ENCODE results near the gene JAG2. TPM values are rescaled to one million over a fixed set of nuclear protein-coding genes. Genes with fewer than 3 reads are reported as not detected.

The JAG2 gene
- total and polyA plus RNA-seq, 10 donors: 3.0 to 14.3 (median 6.4) TPM

DNA sequence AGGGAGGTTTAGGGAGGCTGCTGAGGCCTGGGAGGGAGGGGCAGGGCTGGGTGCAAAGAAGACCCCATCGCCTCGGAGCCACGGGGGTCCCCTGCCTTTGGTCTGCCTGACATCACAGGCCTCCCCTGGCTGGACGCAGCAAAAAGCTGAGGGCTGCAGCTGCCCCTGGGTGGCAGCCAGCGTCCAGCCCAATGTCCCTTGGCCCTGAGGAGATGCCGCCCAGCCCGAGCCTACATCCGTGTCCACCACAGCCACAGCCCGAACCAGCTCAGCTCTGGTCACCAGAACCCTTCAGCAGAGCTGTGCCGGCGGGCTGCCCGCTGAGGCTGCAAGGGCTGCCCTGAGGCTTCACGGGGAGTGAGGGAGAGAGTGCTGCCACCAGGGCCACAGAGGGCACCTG is 10.6 kb upstream of the JAG2 start:
- no peaks in the 10 kb centered on the region for H3K9me3 ChIP-seq
- intact Hi-C loops (cut with DNase I; ENCODE audit: low total_unique reads): no loop called here
- no peak overlapping the region for H3K4me3 ChIP-seq
- TF ChIP-seq POLR2A (IDR thresholded peaks at IDR 0.05) (no peak), POLR2AphosphoS5 (IDR thresholded peaks at IDR 0.05) (no peak)
- TF ChIP-seq, protein P1, sequence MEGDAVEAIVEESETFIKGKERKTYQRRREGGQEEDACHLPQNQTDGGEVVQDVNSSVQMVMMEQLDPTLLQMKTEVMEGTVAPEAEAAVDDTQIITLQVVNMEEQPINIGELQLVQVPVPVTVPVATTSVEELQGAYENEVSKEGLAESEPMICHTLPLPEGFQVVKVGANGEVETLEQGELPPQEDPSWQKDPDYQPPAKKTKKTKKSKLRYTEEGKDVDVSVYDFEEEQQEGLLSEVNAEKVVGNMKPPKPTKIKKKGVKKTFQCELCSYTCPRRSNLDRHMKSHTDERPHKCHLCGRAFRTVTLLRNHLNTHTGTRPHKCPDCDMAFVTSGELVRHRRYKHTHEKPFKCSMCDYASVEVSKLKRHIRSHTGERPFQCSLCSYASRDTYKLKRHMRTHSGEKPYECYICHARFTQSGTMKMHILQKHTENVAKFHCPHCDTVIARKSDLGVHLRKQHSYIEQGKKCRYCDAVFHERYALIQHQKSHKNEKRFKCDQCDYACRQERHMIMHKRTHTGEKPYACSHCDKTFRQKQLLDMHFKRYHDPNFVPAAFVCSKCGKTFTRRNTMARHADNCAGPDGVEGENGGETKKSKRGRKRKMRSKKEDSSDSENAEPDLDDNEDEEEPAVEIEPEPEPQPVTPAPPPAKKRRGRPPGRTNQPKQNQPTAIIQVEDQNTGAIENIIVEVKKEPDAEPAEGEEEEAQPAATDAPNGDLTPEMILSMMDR (IDR thresholded peaks at IDR 0.05 in 8 of 11, conservative IDR thresholded peaks at IDR 0.05 in 3 of 11): no peak
- H3K27ac ChIP-seq: no peak overlapping the region
- H3K27me3 ChIP-seq (replicated peaks in 1 of 7): peaks cover 0 to 17% (median 0%) of the 10 kb centered on the region in 7 donors
- DNase-seq: no peak
- H3K36me3 ChIP-seq: peaks cover 0 to 3% (median 0%) of the 10 kb centered on the region in 6 donors
- WGBS, 5 donors: 86 to 98% (median 94%) methylated on average over 4 to 13 of the region's 13 CpGs
- peaks cover 8 to 63% (median 36%) of the 10 kb centered on the region in 6 donors for H3K4me1 ChIP-seq

DNA sequence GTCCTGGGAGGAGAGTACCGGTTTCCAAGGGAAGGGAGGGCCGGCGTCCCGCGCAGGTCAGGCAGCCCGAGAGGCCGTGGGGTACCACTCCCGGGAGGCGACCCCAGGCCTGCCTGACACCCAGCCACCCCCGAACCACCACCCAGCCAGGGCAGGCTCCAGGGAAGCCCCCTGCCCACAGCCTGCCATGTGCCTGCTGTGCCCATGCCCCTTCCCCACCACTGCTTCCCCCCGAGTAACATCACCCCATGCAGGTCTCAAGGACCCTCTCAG is 10.2 kb upstream of the JAG2 start:
- TF ChIP-seq POLR2A (IDR thresholded peaks at IDR 0.05) (no peak), POLR2AphosphoS5 (IDR thresholded peaks at IDR 0.05) (no peak)
- TF ChIP-seq, protein P1 (IDR thresholded peaks at IDR 0.05 in 8 of 11, conservative IDR thresholded peaks at IDR 0.05 in 3 of 11): no peak
- Histone ChIP-seq H3K27ac (no peak overlapping the region), H3K9me3 (no peaks in the 10 kb centered on the region), H3K4me1 (peaks cover 11 to 67% (median 40%) of the 10 kb centered on the region in 6 donors), H3K36me3 (peaks cover 0 to 3% (median 0%) of the 10 kb centered on the region in 6 donors), H3K27me3 (replicated peaks in 1 of 7) (peaks cover 0 to 19% (median 0%) of the 10 kb centered on the region in 7 donors), H3K4me3 (no peak overlapping the region)
- DNase-seq: no peak
- WGBS, 5 donors: 92 to 99% (median 95%) methylated on average over 8 to 11 of the region's 11 CpGs
- intact Hi-C loops (cut with DNase I; ENCODE audit: low total_unique reads): no loop called here

DNA sequence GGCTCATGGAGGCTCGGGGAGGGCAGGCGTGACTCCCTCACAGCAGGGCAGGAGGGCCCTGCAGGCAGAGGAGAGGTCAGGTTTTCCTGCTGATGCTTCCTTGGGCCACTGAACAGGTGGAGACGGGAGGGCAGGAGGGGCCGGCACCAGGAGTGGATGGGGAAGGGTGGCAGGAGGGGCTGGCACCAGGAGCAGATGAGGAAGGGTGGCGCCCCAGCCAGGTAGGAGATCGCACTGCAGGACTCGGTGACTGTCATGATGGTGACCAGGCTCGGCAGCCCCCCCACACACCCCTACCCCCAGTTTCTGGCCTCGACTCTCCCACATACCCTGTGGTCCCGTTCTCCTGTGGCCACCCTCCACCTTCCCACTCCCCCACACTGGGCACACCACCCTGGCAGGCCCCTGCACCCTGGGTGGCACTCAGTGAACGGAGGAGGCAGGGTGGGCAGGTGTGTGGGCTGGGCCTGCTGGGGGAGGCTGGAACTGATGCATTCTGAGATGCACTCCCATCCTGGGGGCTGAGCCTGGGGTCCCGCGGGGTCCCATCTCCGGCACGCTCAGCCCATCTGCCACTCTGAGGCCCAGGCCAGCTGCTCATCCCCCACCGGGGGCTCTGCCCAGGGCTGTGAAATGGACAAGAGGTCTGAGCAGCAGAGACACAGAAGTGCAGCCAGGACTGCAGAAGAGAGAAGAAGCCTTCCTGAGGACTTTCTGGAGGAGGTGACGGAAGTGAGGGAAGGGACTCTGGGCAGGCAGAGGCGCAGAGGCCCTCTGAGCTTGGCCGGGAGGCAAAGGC is 9.7 kb upstream of the JAG2 start:
- H3K36me3 ChIP-seq: peaks cover 0 to 3% (median 0%) of the 10 kb centered on the region in 6 donors
- WGBS, 5 donors: 84 to 90% (median 86%) methylated on average over 15 to 19 of the region's 19 CpGs
- no peak overlapping the region for H3K4me3 ChIP-seq
- H3K4me1 ChIP-seq: peaks cover 11 to 71% (median 40%) of the 10 kb centered on the region in 6 donors
- no peak for DNase-seq
- H3K9me3 ChIP-seq: no peaks in the 10 kb centered on the region
- peaks cover 0 to 20% (median 0%) of the 10 kb centered on the region in 7 donors for H3K27me3 ChIP-seq (replicated peaks in 1 of 7)
- TF ChIP-seq POLR2A (IDR thresholded peaks at IDR 0.05) (no peak), POLR2AphosphoS5 (IDR thresholded peaks at IDR 0.05) (no peak)
- TF ChIP-seq, protein P1 (IDR thresholded peaks at IDR 0.05 in 8 of 11, conservative IDR thresholded peaks at IDR 0.05 in 3 of 11): no peak
- H3K27ac ChIP-seq: no peak overlapping the region
- intact Hi-C loops (cut with DNase I; ENCODE audit: low total_unique reads): no loop called here

DNA sequence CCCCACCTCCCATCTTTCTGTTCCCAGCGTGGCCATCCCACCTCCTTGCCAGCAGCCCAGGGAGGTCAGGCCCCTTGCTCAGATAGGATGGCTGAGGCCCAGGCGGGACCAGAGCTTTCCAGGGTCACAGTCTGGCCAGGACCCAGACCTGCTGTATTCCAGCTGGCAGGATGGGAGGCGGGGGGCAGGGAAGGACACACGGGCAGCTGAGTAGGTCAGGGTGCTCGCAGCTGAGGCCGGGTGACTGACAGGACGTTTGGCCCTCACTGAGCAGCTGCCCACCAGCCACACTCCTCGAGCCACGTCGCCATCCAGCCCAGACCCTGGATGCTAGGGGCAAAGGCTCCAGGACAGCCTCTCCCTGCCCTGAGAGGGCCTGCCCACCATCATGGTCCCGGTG is 8.5 kb upstream of the JAG2 start:
- Histone ChIP-seq H3K4me3 (no peak overlapping the region), H3K4me1 (peaks cover 11 to 63% (median 37%) of the 10 kb centered on the region in 6 donors), H3K27me3 (replicated peaks in 1 of 7) (peaks cover 0 to 18% (median 0%) of the 10 kb centered on the region in 7 donors), H3K36me3 (peaks cover 0 to 3% (median 0%) of the 10 kb centered on the region in 6 donors), H3K27ac (no peak overlapping the region), H3K9me3 (no peaks in the 10 kb centered on the region)
- WGBS, 5 donors: 74 to 83% (median 78%) methylated on average over 10 to 11 of the region's 11 CpGs
- DNase-seq: no peak
- intact Hi-C loops (cut with DNase I; ENCODE audit: low total_unique reads): no loop called here
- peak in 1 of 3 donors; percentile 10 for TF ChIP-seq POLR2AphosphoS5 (IDR thresholded peaks at IDR 0.05)
- TF ChIP-seq, protein P1 (IDR thresholded peaks at IDR 0.05 in 8 of 11, conservative IDR thresholded peaks at IDR 0.05 in 3 of 11): no peak

All from spleen (tissue), 11 donors.